Large intestine (tissue), 12 donors: ENCODE data around the gene WWOX. TPM values are rescaled to one million over a fixed set of nuclear protein-coding genes. Genes with fewer than 3 reads are reported as not detected.
A peak's percentile ranks its signal among the peaks of the same experiment; 100 is the strongest.
"Not testable (repeated sequence)": the region's sequence is repeated elsewhere in the genome, so short reads cannot be mapped to it uniquely, and the experiment has no call there.

ENCODE experiments used
- DNase-seq, 2 donors: peaks; one replicate each; pipeline versions ENCODE4 v3.0.0 to v3.0.0-alpha.2; 2013
- H3K27ac ChIP-seq: one replicate; pipeline ENCODE4 v1.5.1; 2013; ENCODE audit warnings: low read length
- H3K27me3 ChIP-seq: 2 replicates; pipeline ENCODE4 v1.6.1; 2013; ENCODE audit warnings: low read length; ENCODE audit not compliant: control insufficient read depth, insufficient read depth
- H3K36me3 ChIP-seq: 2 replicates; pipeline ENCODE4 v1.6.1; 2013; ENCODE audit warnings: low read length; ENCODE audit not compliant: control insufficient read depth, insufficient read depth
- H3K4me1 ChIP-seq: one replicate; pipeline ENCODE4 v1.6.1; 2013; ENCODE audit warnings: low read length; ENCODE audit not compliant: control insufficient read depth, insufficient read depth
- H3K4me3 ChIP-seq: one replicate; pipeline ENCODE4 v1.5.1; 2013; ENCODE audit warnings: low read length
- H3K9me3 ChIP-seq: one replicate; pipeline ENCODE4 v1.6.1; 2013; ENCODE audit warnings: mild to moderate bottlenecking, low read depth, low read length, moderate library complexity; ENCODE audit not compliant: control insufficient read depth
- WGBS: methylation state at CpG from one replicate; pipeline ENCODE4 v1.1.5; 2013; ENCODE audit warnings: low lambda C conversion rate; ENCODE audit not compliant: insufficient coverage; 5-methylcytosine and 5-hydroxymethylcytosine counted together
- long read RNA-seq, 11 donors: transcript quantifications; one replicate each; lab custom pipeline, GENCODE V29; 2026
- polyA plus RNA-seq: library from polyadenylated mRNA; unstranded; fragments of 120-200 nt; gene quantifications from one replicate; pipeline ENCODE4 v1.2.1, GENCODE V29; 2013

WWOX gene
- polyA plus RNA-seq = 16.2 TPM
- long read RNA-seq, donor 1, partial matches to known transcripts = 11 of 12 reads
- long read RNA-seq, donor 1, other reads (novel, unspliced or antisense) = 0 of 12 reads
- long read RNA-seq, donor 2, partial matches to known transcripts = 0 of 4 reads
- long read RNA-seq, donor 2, other reads (novel, unspliced or antisense) = 0 of 4 reads
- long read RNA-seq, donor 3 = 0 reads
- long read RNA-seq, donor 4 = 0 reads
- long read RNA-seq, donor 5, partial matches to known transcripts = 0 of 5 reads
- long read RNA-seq, donor 5, other reads (novel, unspliced or antisense) = 0 of 5 reads
- long read RNA-seq, donor 6, partial matches to known transcripts = 23 of 23 reads
- long read RNA-seq, donor 6, other reads (novel, unspliced or antisense) = 0 of 23 reads
- long read RNA-seq, donor 7 = 0 reads
- long read RNA-seq, donor 8 = 0 reads
- long read RNA-seq, donor 9, partial matches to known transcripts = 14 of 17 reads
- long read RNA-seq, donor 9, other reads (novel, unspliced or antisense) = 0 of 17 reads
- long read RNA-seq, donor 10, partial matches to known transcripts = 11 of 14 reads
- long read RNA-seq, donor 10, other reads (novel, unspliced or antisense) = 0 of 14 reads
- long read RNA-seq, donor 11, partial matches to known transcripts = 9 of 10 reads
- long read RNA-seq, donor 11, other reads (novel, unspliced or antisense) = 0 of 10 reads

GRCh38 chr16:78099271-78100111, at the start of gene WWOX:
Gene WWOX (plus strand): TSS chr16:78099654.
- peaks cover 4% of the 10 kb centered on the region for H3K4me1 ChIP-seq
- H3K9me3 ChIP-seq = no peaks in the 10 kb centered on the region
- WGBS = no CpG with 5 or more reads among the region's 84 CpGs
- no peaks in the 10 kb centered on the region for H3K27me3 ChIP-seq
- H3K36me3 ChIP-seq = no peaks in the 10 kb centered on the region
- peak within 1 kb of the TSS; percentile 93 for H3K27ac ChIP-seq
- peak; percentile 98 to 99 for DNase-seq
- H3K4me3 ChIP-seq = peak within 1 kb of the TSS; percentile 89

GRCh38 chr16:78050734-78051400, 48.6 kb upstream of the WWOX start:
- H3K27ac ChIP-seq = no peak overlapping the region
- no CpG with 5 or more reads among the region's 2 CpGs for WGBS
- peak; percentile 47 to 83 for DNase-seq

GRCh38 chr16:78057803-78058564, 41.5 kb upstream of the WWOX start:
- no peak overlapping the region for H3K27ac ChIP-seq
- no peaks in the 10 kb centered on the region for H3K27me3 ChIP-seq
- H3K9me3 ChIP-seq = no peaks in the 10 kb centered on the region
- WGBS = 97% methylated on average over 5 of the region's 9 CpGs
- no peaks in the 10 kb centered on the region for H3K36me3 ChIP-seq
- no peak for DNase-seq
- H3K4me3 ChIP-seq = no peak overlapping the region
- peaks cover 6% of the 10 kb centered on the region for H3K4me1 ChIP-seq

More at GRCh38 chr16:78050734-78051400, 48.6 kb upstream of the WWOX start:
- H3K9me3 ChIP-seq = no peaks in the 10 kb centered on the region
- H3K27me3 ChIP-seq = no peaks in the 10 kb centered on the region
- peaks cover 3% of the 10 kb centered on the region for H3K4me1 ChIP-seq
- no peaks in the 10 kb centered on the region for H3K36me3 ChIP-seq
- no peak overlapping the region for H3K4me3 ChIP-seq

- not testable (repeated sequence) for H3K27ac ChIP-seq, H3K36me3 ChIP-seq, H3K27me3 ChIP-seq, H3K4me1 ChIP-seq, H3K9me3 ChIP-seq, DNase-seq, H3K4me3 ChIP-seq
- no CpG with 5 or more reads among the region's 25 CpGs for WGBS
Measured at GRCh38 chr16:78059806-78060205, 39.6 kb upstream of the WWOX start.

GRCh38 chr16:78060295-78060694, 39.2 kb upstream of the WWOX start:
- Histone ChIP-seq H3K4me3 (no peak overlapping the region), H3K9me3 (no peaks in the 10 kb centered on the region), H3K27me3 (no peaks in the 10 kb centered on the region), H3K27ac (no peak overlapping the region), H3K4me1 (peaks cover 6% of the 10 kb centered on the region), H3K36me3 (no peaks in the 10 kb centered on the region)
- WGBS = no CpG with 5 or more reads among the region's 5 CpGs
- no peak for DNase-seq

GRCh38 chr16:78060809-78061208, 38.6 kb upstream of the WWOX start:
- Histone ChIP-seq H3K4me3 (no peak overlapping the region), H3K36me3 (no peaks in the 10 kb centered on the region), H3K27me3 (no peaks in the 10 kb centered on the region), H3K9me3 (no peaks in the 10 kb centered on the region), H3K4me1 (peaks cover 6% of the 10 kb centered on the region), H3K27ac (no peak overlapping the region)
- peak in 1 of 2 donors; percentile 55 for DNase-seq
- WGBS = 13% methylated on average over 2 of the region's 5 CpGs

- Histone ChIP-seq H3K36me3 (no peaks in the 10 kb centered on the region), H3K9me3 (no peaks in the 10 kb centered on the region), H3K27ac (no peak overlapping the region), H3K4me3 (no peak overlapping the region), H3K4me1 (peaks cover 6% of the 10 kb centered on the region), H3K27me3 (no peaks in the 10 kb centered on the region)
- 50% methylated on average over 2 of the region's 4 CpGs for WGBS
- no peak for DNase-seq
Measured at GRCh38 chr16:78065319-78065718, 34.1 kb upstream of the WWOX start.

GRCh38 chr16:78069913-78070312, 29.5 kb upstream of the WWOX start:
- Histone ChIP-seq H3K27me3 (no peaks in the 10 kb centered on the region), H3K4me3 (no peak overlapping the region), H3K4me1 (peaks cover 6% of the 10 kb centered on the region), H3K9me3 (no peaks in the 10 kb centered on the region), H3K27ac (no peak overlapping the region), H3K36me3 (no peaks in the 10 kb centered on the region)
- DNase-seq = no peak
- 82% methylated on average over 3 of the region's 5 CpGs for WGBS

GRCh38 chr16:78072275-78072674, 27.2 kb upstream of the WWOX start:
- no peak overlapping the region for H3K4me3 ChIP-seq
- WGBS = no CpG with 5 or more reads among the region's 5 CpGs
- peak; percentile 60 to 87 for DNase-seq
- H3K9me3 ChIP-seq = no peaks in the 10 kb centered on the region
- H3K27me3 ChIP-seq = no peaks in the 10 kb centered on the region
- H3K36me3 ChIP-seq = no peaks in the 10 kb centered on the region
- peaks cover 6% of the 10 kb centered on the region for H3K4me1 ChIP-seq
- no peak overlapping the region for H3K27ac ChIP-seq
